ENCODE data around the gene S100A10.

The S100A10 gene

DNA sequence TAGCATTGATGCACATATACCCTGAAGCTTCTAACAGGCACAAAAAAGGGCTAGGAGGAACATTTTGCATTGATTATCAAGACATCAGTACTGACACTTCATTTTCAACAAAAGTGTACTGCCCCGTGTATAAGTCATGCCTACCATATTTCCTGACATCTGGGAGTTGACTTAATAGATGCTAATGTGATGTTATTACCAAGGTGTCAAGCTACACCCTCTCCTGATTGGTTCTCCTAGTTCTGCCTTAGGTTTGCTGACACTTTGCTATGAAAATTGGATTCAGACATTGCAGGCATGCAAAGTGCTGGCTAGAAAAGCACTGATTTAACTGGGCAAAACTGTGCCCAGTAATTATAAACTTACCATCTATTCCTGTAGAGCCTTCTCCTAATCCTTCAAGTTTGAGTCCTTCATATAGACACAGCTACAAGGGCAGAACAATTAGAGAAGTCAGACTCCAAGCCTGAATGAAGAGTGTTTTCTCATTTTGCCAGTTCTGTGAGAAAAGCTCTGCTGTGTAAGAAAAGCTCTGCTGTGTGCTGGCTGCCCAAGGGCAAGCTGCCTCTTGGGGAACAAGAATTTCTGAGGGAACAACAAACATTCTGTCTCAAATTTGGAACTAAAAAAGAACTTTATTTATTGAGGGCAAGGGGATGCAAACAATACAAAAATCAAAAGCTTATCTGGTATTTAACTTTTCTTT is 11.2 kb downstream of the S100A10 start:
- DNase-seq: no peak
- Histone ChIP-seq H3K9me3 (no peaks in the 10 kb centered on the region), H3K4me1 (no peaks in the 10 kb centered on the region), H3K4me3 (ENCODE audit: low read depth, low read length) (no peak overlapping the region), H3K27me3 (peaks cover 70% of the 10 kb centered on the region), H3K36me3 (no peaks in the 10 kb centered on the region)
- TF ChIP-seq, protein P1, sequence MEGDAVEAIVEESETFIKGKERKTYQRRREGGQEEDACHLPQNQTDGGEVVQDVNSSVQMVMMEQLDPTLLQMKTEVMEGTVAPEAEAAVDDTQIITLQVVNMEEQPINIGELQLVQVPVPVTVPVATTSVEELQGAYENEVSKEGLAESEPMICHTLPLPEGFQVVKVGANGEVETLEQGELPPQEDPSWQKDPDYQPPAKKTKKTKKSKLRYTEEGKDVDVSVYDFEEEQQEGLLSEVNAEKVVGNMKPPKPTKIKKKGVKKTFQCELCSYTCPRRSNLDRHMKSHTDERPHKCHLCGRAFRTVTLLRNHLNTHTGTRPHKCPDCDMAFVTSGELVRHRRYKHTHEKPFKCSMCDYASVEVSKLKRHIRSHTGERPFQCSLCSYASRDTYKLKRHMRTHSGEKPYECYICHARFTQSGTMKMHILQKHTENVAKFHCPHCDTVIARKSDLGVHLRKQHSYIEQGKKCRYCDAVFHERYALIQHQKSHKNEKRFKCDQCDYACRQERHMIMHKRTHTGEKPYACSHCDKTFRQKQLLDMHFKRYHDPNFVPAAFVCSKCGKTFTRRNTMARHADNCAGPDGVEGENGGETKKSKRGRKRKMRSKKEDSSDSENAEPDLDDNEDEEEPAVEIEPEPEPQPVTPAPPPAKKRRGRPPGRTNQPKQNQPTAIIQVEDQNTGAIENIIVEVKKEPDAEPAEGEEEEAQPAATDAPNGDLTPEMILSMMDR (IDR thresholded peaks at IDR 0.05; ENCODE audit: low read depth, low read length): no peak

DNA sequence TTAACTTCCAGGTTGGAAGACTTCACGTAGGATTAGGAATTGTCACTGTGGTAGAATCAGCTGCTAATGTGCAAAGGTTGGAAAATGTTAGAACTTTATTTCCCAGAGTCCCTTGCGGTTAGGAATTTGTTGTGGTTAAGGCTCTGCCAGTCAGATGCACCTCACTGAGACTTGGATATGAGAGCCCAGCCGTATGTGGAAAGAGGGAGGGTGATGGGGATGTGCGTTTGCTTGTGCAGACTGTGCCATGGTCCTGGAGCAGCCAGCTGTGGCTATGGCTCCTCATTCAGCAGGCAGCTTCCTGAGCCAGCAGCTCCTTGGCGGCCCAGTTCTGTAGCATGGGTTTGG is 12.5 kb downstream of the S100A10 start:
- Histone ChIP-seq H3K9me3 (no peaks in the 10 kb centered on the region), H3K4me1 (no peaks in the 10 kb centered on the region), H3K36me3 (no peaks in the 10 kb centered on the region), H3K4me3 (ENCODE audit: low read depth, low read length) (no peak overlapping the region), H3K27me3 (peaks cover 80% of the 10 kb centered on the region)
- no peak for DNase-seq
- TF ChIP-seq, protein P1 (IDR thresholded peaks at IDR 0.05; ENCODE audit: low read depth, low read length): no peak

- Histone ChIP-seq H3K36me3 (no peaks in the 10 kb centered on the region), H3K27me3 (peaks cover 81% of the 10 kb centered on the region), H3K4me3 (ENCODE audit: low read depth, low read length) (no peak overlapping the region), H3K4me1 (no peaks in the 10 kb centered on the region), H3K9me3 (no peaks in the 10 kb centered on the region)
- no peak for DNase-seq
- TF ChIP-seq, protein P1 (IDR thresholded peaks at IDR 0.05; ENCODE audit: low read depth, low read length): no peak
Measured at GRCh38 chr1:151980287-151981177, 13.1 kb downstream of the S100A10 start.

DNA sequence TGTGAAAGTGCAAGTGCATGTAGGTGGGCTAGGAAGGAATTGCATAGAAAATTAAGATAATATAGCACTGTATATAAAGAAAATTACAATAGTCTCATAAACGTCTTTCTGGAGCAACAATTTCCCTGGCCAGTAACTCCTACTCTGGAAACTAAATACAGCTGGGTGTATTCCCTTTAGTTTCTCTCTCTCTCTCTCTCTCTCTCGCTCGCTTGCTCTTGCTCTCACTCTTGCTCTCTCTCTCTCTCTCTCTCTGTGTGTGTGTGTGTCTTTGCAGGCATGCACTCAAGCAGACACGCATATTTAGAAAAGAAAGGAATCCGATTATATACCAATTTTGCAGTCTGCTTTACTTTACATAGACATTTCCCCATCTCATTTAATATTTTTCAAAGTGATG is 14.7 kb downstream of the S100A10 start:
- TF ChIP-seq, protein P1 (IDR thresholded peaks at IDR 0.05; ENCODE audit: low read depth, low read length): no peak
- Histone ChIP-seq H3K9me3 (no peaks in the 10 kb centered on the region), H3K4me1 (no peaks in the 10 kb centered on the region), H3K27me3 (peaks cover 88% of the 10 kb centered on the region), H3K4me3 (ENCODE audit: low read depth, low read length) (no peak overlapping the region), H3K36me3 (no peaks in the 10 kb centered on the region)
- DNase-seq: no peak

- no peak overlapping the region for H3K4me3 ChIP-seq (ENCODE audit: low read depth, low read length)
- no peak for DNase-seq
- peaks cover 93% of the 10 kb centered on the region for H3K27me3 ChIP-seq
- no peaks in the 10 kb centered on the region for H3K4me1 ChIP-seq
- no peaks in the 10 kb centered on the region for H3K36me3 ChIP-seq
- no peaks in the 10 kb centered on the region for H3K9me3 ChIP-seq
- TF ChIP-seq, protein P1 (IDR thresholded peaks at IDR 0.05; ENCODE audit: low read depth, low read length): no peak
Measured at GRCh38 chr1:151977662-151978230, 15.9 kb downstream of the S100A10 start.

Data from BE2C (cell line).